Measurements from ENCODE around the gene LRP6. TPM values are rescaled to one million over a fixed set of nuclear protein-coding genes. Genes with fewer than 3 reads are reported as not detected.

Gene LRP6
- total RNA-seq, result 39.5 and 63.4 TPM in 2 replicates

GRCh38 chr12:12266873-12267741 is at the start of gene LRP6:
Gene LRP6, minus strand, starts transcription at chr12:12267044. Its CDS starts 309 bp downstream, at chr12:12266735.

GRCh38 chr12:12070674-12071656 is 195.9 kb downstream of the LRP6 start, which contains the start of gene BCL2L14:
Gene BCL2L14, plus strand, starts transcription at chr12:12070939. Its CDS starts 8,367 bp downstream, at chr12:12079306.

Small RNA genes lying within 50 kb of the gene (small RNA-seq; reads per million reads assigned to genes)
- gene RNU6-318P (not detected), gene RNU6-545P (not detected)

Other genes with a start within 250 kb of the LRP6 start
- not detected in 2 replicates for gene BCL2L14, start 196.1 kb downstream of the LRP6 start, total RNA-seq
- 53.2 and 54.5 TPM in 2 replicates for gene MANSC1, start 83.2 kb upstream of the LRP6 start, total RNA-seq
- gene BORCS5, start 90.0 kb upstream of the LRP6 start, total RNA-seq, result 6.8 and 9.5 TPM in 2 replicates